Progenitor cell of endocrine pancreas (in vitro differentiated cells): ENCODE measurements around the gene FAM76A. TPM values are rescaled to one million over a fixed set of nuclear protein-coding genes. Genes with fewer than 3 reads are reported as not detected.
"Not testable (repeated sequence)": the region's sequence is repeated elsewhere in the genome, so short reads cannot be mapped to it uniquely, and the experiment has no call there.

ENCODE experiments used
- DNase-seq: peaks from one replicate; pipeline ENCODE4 v3.0.0; 2021; ENCODE audit warnings: low spot score; ENCODE audit not compliant: unreplicated experiment
- H3K27ac Mint-ChIP-seq: 2 replicates; pipeline ENCODE4 v1.8.0; 2021; ENCODE audit warnings: mild to moderate bottlenecking, moderate library complexity, mixed read lengths
- H3K27me3 Mint-ChIP-seq: 2 replicates; pipeline ENCODE4 v1.8.0; 2021; ENCODE audit warnings: mixed read lengths
- H3K36me3 Mint-ChIP-seq: 2 replicates; pipeline ENCODE4 v1.8.0; 2022; ENCODE audit warnings: mixed read lengths; ENCODE audit not compliant: insufficient read depth
- H3K4me1 Mint-ChIP-seq: 2 replicates; pipeline ENCODE4 v1.8.0; 2021; ENCODE audit warnings: low read depth, mixed read lengths
- H3K4me3 Mint-ChIP-seq: 2 replicates; pipeline ENCODE4 v1.8.0; 2021; ENCODE audit warnings: low read depth, mild to moderate bottlenecking, moderate library complexity, mixed read lengths
- H3K9me3 Mint-ChIP-seq: 2 replicates; pipeline ENCODE4 v1.8.0; 2021; ENCODE audit warnings: low read depth, mixed read lengths
- CTCF ChIP-seq: fragments of 200-600 bp; sonication (generic); IDR thresholded peaks from one replicate; pipeline ENCODE4 v1.5.0; 2021; ENCODE audit warnings: antibody characterized with exemption, mild to moderate bottlenecking; ENCODE audit not compliant: unreplicated experiment
- total RNA-seq: library from RNA; stranded (reverse); gene quantifications from 2 replicates; pipeline ENCODE4 v1.2.1, GENCODE V29; 2021

FAM76A gene
- total RNA-seq, 1 donor from 2014 or later: 14.7 TPM

- TF ChIP-seq CTCF: no peak
- Mint-ChIP-seq H3K36me3 (peaks cover 9% of the 10 kb centered on the region), H3K9me3 (peaks cover 20% of the 10 kb centered on the region), H3K27ac (no peak overlapping the region), H3K4me3 (no peak overlapping the region), H3K4me1 (peaks cover 9% of the 10 kb centered on the region), H3K27me3 (peaks cover 8% of the 10 kb centered on the region)
- DNase-seq: no peak
Observed at GRCh38 chr1:27684176-27684575, 41.6 kb upstream of the FAM76A start.

GRCh38 chr1:27686223-27686990, 39.4 kb upstream of the FAM76A start:
- peaks cover 13% of the 10 kb centered on the region for H3K9me3 Mint-ChIP-seq
- no peak for DNase-seq
- peaks cover 7% of the 10 kb centered on the region for H3K36me3 Mint-ChIP-seq
- H3K27ac Mint-ChIP-seq: peak overlapping the region; percentile 62
- no peak overlapping the region for H3K4me3 Mint-ChIP-seq
- peaks cover 13% of the 10 kb centered on the region for H3K27me3 Mint-ChIP-seq
- no peak for TF ChIP-seq CTCF
- peaks cover 9% of the 10 kb centered on the region for H3K4me1 Mint-ChIP-seq

DNA sequence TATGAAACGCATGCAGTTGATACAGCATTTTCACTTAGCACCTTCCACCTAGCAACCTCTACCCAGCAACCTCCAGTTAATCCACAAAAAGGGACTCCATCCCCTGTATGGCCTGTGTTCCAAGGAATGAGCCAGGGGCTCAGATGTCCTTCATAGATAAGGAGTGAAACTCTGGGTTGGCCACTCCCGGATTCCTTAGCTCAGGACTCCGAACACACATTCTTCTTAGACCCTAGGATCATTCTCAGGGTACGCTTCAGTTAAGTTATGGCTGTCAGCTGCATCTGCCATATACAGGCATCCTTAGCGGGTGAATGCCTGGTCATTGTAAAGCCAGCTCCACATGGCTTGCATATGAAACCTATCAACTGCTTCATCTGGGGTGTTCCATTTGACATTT, 37.9 kb upstream of the FAM76A start:
- TF ChIP-seq CTCF: no peak
- Mint-ChIP-seq H3K9me3 (peaks cover 5% of the 10 kb centered on the region), H3K27me3 (peaks cover 13% of the 10 kb centered on the region), H3K4me1 (peaks cover 3% of the 10 kb centered on the region), H3K4me3 (no peak overlapping the region), H3K27ac (no peak overlapping the region), H3K36me3 (no peaks in the 10 kb centered on the region)
- DNase-seq: no peak

DNA sequence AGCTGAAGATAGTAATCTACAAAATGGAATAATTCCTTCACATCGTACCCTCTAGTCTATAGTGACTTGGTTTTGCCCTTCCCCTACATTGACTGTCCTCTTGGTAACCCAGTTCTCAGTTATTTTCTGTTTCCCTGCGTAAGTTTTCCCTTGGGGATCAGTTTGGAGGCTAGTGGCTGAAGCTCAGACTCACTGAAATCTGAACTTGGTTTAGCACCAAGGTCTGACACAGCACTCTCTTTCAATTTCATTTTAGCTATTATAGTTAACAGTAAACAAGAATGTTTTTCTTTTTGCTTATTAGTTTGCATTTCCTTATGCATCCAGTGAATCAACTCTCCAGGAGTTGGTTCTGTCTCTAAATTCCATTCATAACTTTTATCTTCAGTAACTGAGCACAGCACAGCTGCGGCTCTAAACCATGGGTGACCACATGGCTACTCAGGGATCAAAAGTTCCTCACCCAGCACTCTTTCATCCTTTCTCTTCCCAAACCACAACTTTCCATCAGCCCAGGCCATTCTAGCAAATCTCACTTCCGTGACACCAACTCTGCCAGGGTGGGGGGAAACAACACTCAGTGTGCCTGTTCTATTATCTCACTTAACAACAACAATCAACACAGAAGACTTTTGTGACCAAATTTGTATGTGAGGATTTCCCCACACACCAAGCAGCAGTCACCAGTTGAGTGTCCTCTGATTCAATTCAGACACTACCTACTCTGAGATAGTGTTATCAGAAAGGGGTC, 36.2 kb upstream of the FAM76A start:
- no peak for TF ChIP-seq CTCF
- no peaks in the 10 kb centered on the region for H3K36me3 Mint-ChIP-seq
- peaks cover 2% of the 10 kb centered on the region for H3K4me1 Mint-ChIP-seq
- H3K27ac Mint-ChIP-seq: no peak overlapping the region
- H3K27me3 Mint-ChIP-seq: peaks cover 13% of the 10 kb centered on the region
- H3K9me3 Mint-ChIP-seq: peaks cover 8% of the 10 kb centered on the region
- no peak for DNase-seq
- no peak overlapping the region for H3K4me3 Mint-ChIP-seq

GRCh38 chr1:27690183-27690582, 35.6 kb upstream of the FAM76A start:
- no peak overlapping the region for H3K27ac Mint-ChIP-seq
- TF ChIP-seq CTCF: no peak
- no peaks in the 10 kb centered on the region for H3K36me3 Mint-ChIP-seq
- no peak for DNase-seq
- peaks cover 13% of the 10 kb centered on the region for H3K27me3 Mint-ChIP-seq
- H3K4me3 Mint-ChIP-seq: no peak overlapping the region
- peaks cover 8% of the 10 kb centered on the region for H3K9me3 Mint-ChIP-seq
- peaks cover 2% of the 10 kb centered on the region for H3K4me1 Mint-ChIP-seq

GRCh38 chr1:27696835-27697234, 28.9 kb upstream of the FAM76A start:
- not testable (repeated sequence) for H3K27ac Mint-ChIP-seq, H3K9me3 Mint-ChIP-seq, H3K27me3 Mint-ChIP-seq, DNase-seq, H3K36me3 Mint-ChIP-seq, H3K4me3 Mint-ChIP-seq, H3K4me1 Mint-ChIP-seq
